NCI-H1092 (cell line): ENCODE results near the gene CBLN4.

Experiments used
- DNase-seq: peaks from one replicate; lab custom pipeline; 2025; lab: John Stamatoyannopoulos, UW

Gene CBLN4

GRCh38 chr20:56005389-56005715 lies at the start of gene CBLN4:
CBLN4 (minus strand) TSS chr20:56005519; CDS start chr20:56004171, 1,348 bp downstream.
- DNase-seq: no peak

- DNase-seq: no peak
Observed at GRCh38 chr20:56043227-56043626, 37.9 kb upstream of the CBLN4 start.

GRCh38 chr20:56032251-56032650 lies 26.9 kb upstream of the CBLN4 start:
- DNase-seq: no peak

GRCh38 chr20:56018716-56019115 lies 13.4 kb upstream of the CBLN4 start:
- no peak for DNase-seq

GRCh38 chr20:56018194-56018593 lies 12.9 kb upstream of the CBLN4 start:
- DNase-seq: no peak

GRCh38 chr20:56017560-56017959 lies 12.2 kb upstream of the CBLN4 start:
- DNase-seq: no peak

- DNase-seq: no peak
Observed at GRCh38 chr20:56014998-56015397, 9.7 kb upstream of the CBLN4 start.

- no peak for DNase-seq
Observed at GRCh38 chr20:56014151-56014550, 8.8 kb upstream of the CBLN4 start.

GRCh38 chr20:56004611-56005388 lies 519 bp downstream of the CBLN4 start:
- no peak for DNase-seq

GRCh38 chr20:56004007-56004406 lies 1.3 kb downstream of the CBLN4 start:
- DNase-seq: no peak

- DNase-seq: no peak
Observed at GRCh38 chr20:56002908-56003800, 2.2 kb downstream of the CBLN4 start.

GRCh38 chr20:56001890-56002289 lies 3.4 kb downstream of the CBLN4 start:
- DNase-seq: no peak

GRCh38 chr20:56001106-56001785 lies 4.1 kb downstream of the CBLN4 start:
- no peak for DNase-seq

GRCh38 chr20:55978550-55978949 lies 26.8 kb downstream of the CBLN4 start:
- DNase-seq: no peak

GRCh38 chr20:55977690-55978459 lies 27.4 kb downstream of the CBLN4 start:
- no peak for DNase-seq

- DNase-seq: no peak
Observed at GRCh38 chr20:55974491-55975202, 30.7 kb downstream of the CBLN4 start.

- no peak for DNase-seq
Observed at GRCh38 chr20:55964790-55965189, 40.5 kb downstream of the CBLN4 start.

- no peak for DNase-seq
Observed at GRCh38 chr20:55961376-55962330, 43.7 kb downstream of the CBLN4 start.

GRCh38 chr20:55953201-55953600 lies 52.1 kb downstream of the CBLN4 start:
- DNase-seq: no peak

GRCh38 chr20:55947701-55948100 lies 57.6 kb downstream of the CBLN4 start:
- no peak for DNase-seq
